Endodermal cell (in vitro differentiated cells): ENCODE data around the gene GRAMD2B. TPM values are rescaled to one million over a fixed set of nuclear protein-coding genes. Genes with fewer than 3 reads are reported as not detected.

ENCODE experiments used
- DNase-seq: peaks from one replicate; pipeline ENCODE4 v3.0.0-alpha.2; 2017
- H3K27ac ChIP-seq: 2 replicates; pipeline ENCODE4 v1.5.1; 2013; ENCODE audit warnings: mild to moderate bottlenecking, low read depth, low read length, moderate library complexity
- H3K27me3 ChIP-seq: 2 replicates; pipeline ENCODE4 v1.6.1; 2013; ENCODE audit warnings: mild to moderate bottlenecking, low read length, moderate library complexity; ENCODE audit not compliant: insufficient read depth, control insufficient read depth, poor library complexity, severe bottlenecking
- H3K36me3 ChIP-seq: 2 replicates; pipeline ENCODE4 v1.7.0; 2013; ENCODE audit warnings: mild to moderate bottlenecking, low read length, moderate library complexity; ENCODE audit not compliant: control insufficient read depth, insufficient read depth
- H3K4me1 ChIP-seq: one replicate; pipeline ENCODE4 v1.7.0; 2013; ENCODE audit warnings: low read length; ENCODE audit not compliant: control insufficient read depth, insufficient read depth
- H3K4me3 ChIP-seq: 2 replicates; pipeline ENCODE4 v1.5.1; 2013; ENCODE audit warnings: mild to moderate bottlenecking, low read length, moderate library complexity
- H3K9ac ChIP-seq: 2 replicates; pipeline ENCODE4 v1.6.1; 2013; ENCODE audit warnings: mild to moderate bottlenecking, low read length, moderate library complexity; ENCODE audit not compliant: poor library complexity, severe bottlenecking; ENCODE audit errors: extremely low read depth
- H3K9me3 ChIP-seq: 2 replicates; pipeline ENCODE4 v1.6.1; 2013; ENCODE audit warnings: mild to moderate bottlenecking, low read length, moderate library complexity; ENCODE audit not compliant: control insufficient read depth
- H3K27ac Mint-ChIP-seq: 2 replicates; pipeline ENCODE4 v1.8.0; 2020; ENCODE audit warnings: mixed read lengths
- H3K27me3 Mint-ChIP-seq: 2 replicates; pipeline ENCODE4 v1.8.0; 2021; ENCODE audit warnings: mild to moderate bottlenecking, mixed read lengths; ENCODE audit not compliant: insufficient read depth
- H3K36me3 Mint-ChIP-seq: 2 replicates; pipeline ENCODE4 v1.8.0; 2020; ENCODE audit warnings: low read depth, mixed read lengths
- H3K4me1 Mint-ChIP-seq: 2 replicates; pipeline ENCODE4 v1.8.0; 2020; ENCODE audit warnings: mixed read lengths
- H3K4me3 Mint-ChIP-seq: 2 replicates; pipeline ENCODE4 v1.8.0; 2020; ENCODE audit warnings: mild to moderate bottlenecking, moderate library complexity, mixed read lengths
- H3K9me3 Mint-ChIP-seq: 2 replicates; pipeline ENCODE4 v1.8.0; 2020; ENCODE audit warnings: mild to moderate bottlenecking, mixed read lengths
- CTCF ChIP-seq: fragments of 200-600 bp; sonication (generic); conservative IDR thresholded peaks from 2 replicates; pipeline ENCODE4 v1.5.0; 2021; ENCODE audit warnings: antibody characterized with exemption, mild to moderate bottlenecking
- WGBS, 2 experiments: methylation state at CpG; one replicate each; pipeline versions ENCODE4 v1.1.5 to v1.1.7; 2013; ENCODE audit warnings: missing lambda C conversion rate in 2 of 2, mixed read lengths in 1 of 2; ENCODE audit not compliant: insufficient coverage in 1 of 2, insufficient read length in 1 of 2; 5-methylcytosine and 5-hydroxymethylcytosine counted together
- total RNA-seq, 2 donors: library from RNA; stranded (reverse); fragmentation: NEBNext Ultra II Directional in 1 of 2; extraction: Animal tissue kit (Norgen Biotek cat#: 25700) in 1 of 2; gene quantifications; 2 replicates in 1 of 2; 3 replicates in 1 of 2; pipeline ENCODE4 v1.2.1, GENCODE V29; 2021

Gene GRAMD2B
- total RNA-seq, 2 donors from 2014 or later, result 8.4 to 11.1 TPM

GRCh38 chr5:126384985-126385384 lies 38.2 kb upstream of the GRAMD2B start:
- no peak overlapping the region for H3K27ac Mint-ChIP-seq
- no peak overlapping the region for H3K4me3 Mint-ChIP-seq
- no peaks in the 10 kb centered on the region for H3K36me3 ChIP-seq
- H3K9me3 Mint-ChIP-seq, result peaks cover 7% of the 10 kb centered on the region
- peaks cover 11% of the 10 kb centered on the region for H3K9me3 ChIP-seq
- H3K9ac ChIP-seq, result no peak overlapping the region
- H3K27me3 ChIP-seq, result no peaks in the 10 kb centered on the region
- H3K36me3 Mint-ChIP-seq, result no peaks in the 10 kb centered on the region
- no peaks in the 10 kb centered on the region for H3K4me1 ChIP-seq
- no peak overlapping the region for H3K27ac ChIP-seq
- no peak for DNase-seq
- no peak overlapping the region for H3K4me3 ChIP-seq
- H3K4me1 Mint-ChIP-seq, result peaks cover 7% of the 10 kb centered on the region
- 73 to 92% methylated on average over 2 to 3 of the region's 3 CpGs for WGBS, 2 experiments
- no peaks in the 10 kb centered on the region for H3K27me3 Mint-ChIP-seq
- TF ChIP-seq CTCF, result no peak

- WGBS, 2 experiments, result 90 to 95% methylated on average over 3 to 6 of the region's 6 CpGs
- no peak overlapping the region for H3K4me3 Mint-ChIP-seq
- no peak for DNase-seq
- no peaks in the 10 kb centered on the region for H3K36me3 Mint-ChIP-seq
- no peak for TF ChIP-seq CTCF
- Histone ChIP-seq H3K4me3 (no peak overlapping the region), H3K4me1 (no peaks in the 10 kb centered on the region), H3K9ac (no peak overlapping the region), H3K27ac (no peak overlapping the region), H3K9me3 (peaks cover 11% of the 10 kb centered on the region), H3K36me3 (no peaks in the 10 kb centered on the region), H3K27me3 (no peaks in the 10 kb centered on the region)
- peaks cover 5% of the 10 kb centered on the region for H3K4me1 Mint-ChIP-seq
- H3K9me3 Mint-ChIP-seq, result peaks cover 7% of the 10 kb centered on the region
- H3K27me3 Mint-ChIP-seq, result no peaks in the 10 kb centered on the region
- H3K27ac Mint-ChIP-seq, result no peak overlapping the region
Observed at GRCh38 chr5:126385524-126386502, 37.4 kb upstream of the GRAMD2B start.

GRCh38 chr5:126389179-126389578 lies 34.0 kb upstream of the GRAMD2B start:
- TF ChIP-seq CTCF, result no peak
- WGBS, 2 experiments, result 92 to 100% methylated on average over 2 to 3 of the region's 3 CpGs
- Histone ChIP-seq H3K27ac (no peak overlapping the region), H3K36me3 (no peaks in the 10 kb centered on the region), H3K9me3 (peaks cover 5% of the 10 kb centered on the region), H3K4me3 (no peak overlapping the region), H3K27me3 (no peaks in the 10 kb centered on the region), H3K4me1 (no peaks in the 10 kb centered on the region), H3K9ac (no peak overlapping the region)
- DNase-seq, result no peak
- H3K27me3 Mint-ChIP-seq, result no peaks in the 10 kb centered on the region
- no peak overlapping the region for H3K4me3 Mint-ChIP-seq
- H3K4me1 Mint-ChIP-seq, result peaks cover 5% of the 10 kb centered on the region
- no peaks in the 10 kb centered on the region for H3K36me3 Mint-ChIP-seq
- no peak overlapping the region for H3K27ac Mint-ChIP-seq
- peaks cover 4% of the 10 kb centered on the region for H3K9me3 Mint-ChIP-seq
